Thoracic aorta (tissue), 2 donors: Measurements from ENCODE around the gene PRICKLE3. TPM values are rescaled to one million over a fixed set of nuclear protein-coding genes. Genes with fewer than 3 reads are reported as not detected.
"Not testable (repeated sequence)": the region's sequence is repeated elsewhere in the genome, so short reads cannot be mapped to it uniquely, and the experiment has no call there.

ENCODE experiments used
- ATAC-seq: fragments of 150-250 bp; one replicate; pipeline ENCODE4 v1.8.0; 2017; ENCODE audit warnings: low read depth; ENCODE audit not compliant: insufficient number of reproducible peaks, low FRiP score
- DNase-seq: peaks from one replicate; pipeline ENCODE4 v3.0.0-alpha.2; 2020; ENCODE audit warnings: low spot score
- H3K27ac ChIP-seq, 2 donors: fragments of 200-600 bp; sonication (generic); 1 replicate in 1 of 2; 2 replicates in 1 of 2; pipeline ENCODE4 v1.5.1; 2016; ENCODE audit warnings: mild to moderate bottlenecking in 2 of 2, moderate library complexity in 2 of 2
- H3K27me3 ChIP-seq: fragments of 200-600 bp; sonication (generic); replicated peaks from 2 replicates; pipeline ENCODE4 v1.6.0; 2016; ENCODE audit warnings: mild to moderate bottlenecking; ENCODE audit not compliant: insufficient read depth
- H3K36me3 ChIP-seq: fragments of 200-600 bp; sonication (generic); one replicate; pipeline ENCODE4 v1.5.1; 2016
- H3K4me1 ChIP-seq, 2 donors: fragments of 200-600 bp; sonication (generic); 1 replicate in 1 of 2; 2 replicates in 1 of 2; pipeline versions ENCODE4 v1.5.1 to v1.6.0; 2016; ENCODE audit warnings: low read depth in 2 of 2, mild to moderate bottlenecking in 1 of 2; ENCODE audit not compliant: control insufficient read depth in 1 of 2
- H3K4me3 ChIP-seq: fragments of 200-600 bp; sonication (generic); 2 replicates; pipeline ENCODE4 v1.5.1; 2016; ENCODE audit warnings: mild to moderate bottlenecking
- H3K9me3 ChIP-seq: fragments of 200-600 bp; sonication (generic); 2 replicates; pipeline ENCODE4 v1.5.1; 2016
- total RNA-seq, 2 donors: library from RNA; depleted of rRNA; stranded (reverse); fragments of >200 nt; gene quantifications; one replicate each; pipeline versions ENCODE4 v1.1.0 to v1.2.3, GENCODE V29; 2016
- TF ChIP-seq, protein P1 (sequence below): fragments of 200-600 bp; sonication (generic); IDR thresholded peaks from one replicate; pipeline ENCODE4 v1.5.1; 2019; ENCODE audit warnings: antibody characterized with exemption

PRICKLE3 gene
- total RNA-seq, 2 donors from 2014 or later: 21.4 to 46.7 TPM

DNA sequence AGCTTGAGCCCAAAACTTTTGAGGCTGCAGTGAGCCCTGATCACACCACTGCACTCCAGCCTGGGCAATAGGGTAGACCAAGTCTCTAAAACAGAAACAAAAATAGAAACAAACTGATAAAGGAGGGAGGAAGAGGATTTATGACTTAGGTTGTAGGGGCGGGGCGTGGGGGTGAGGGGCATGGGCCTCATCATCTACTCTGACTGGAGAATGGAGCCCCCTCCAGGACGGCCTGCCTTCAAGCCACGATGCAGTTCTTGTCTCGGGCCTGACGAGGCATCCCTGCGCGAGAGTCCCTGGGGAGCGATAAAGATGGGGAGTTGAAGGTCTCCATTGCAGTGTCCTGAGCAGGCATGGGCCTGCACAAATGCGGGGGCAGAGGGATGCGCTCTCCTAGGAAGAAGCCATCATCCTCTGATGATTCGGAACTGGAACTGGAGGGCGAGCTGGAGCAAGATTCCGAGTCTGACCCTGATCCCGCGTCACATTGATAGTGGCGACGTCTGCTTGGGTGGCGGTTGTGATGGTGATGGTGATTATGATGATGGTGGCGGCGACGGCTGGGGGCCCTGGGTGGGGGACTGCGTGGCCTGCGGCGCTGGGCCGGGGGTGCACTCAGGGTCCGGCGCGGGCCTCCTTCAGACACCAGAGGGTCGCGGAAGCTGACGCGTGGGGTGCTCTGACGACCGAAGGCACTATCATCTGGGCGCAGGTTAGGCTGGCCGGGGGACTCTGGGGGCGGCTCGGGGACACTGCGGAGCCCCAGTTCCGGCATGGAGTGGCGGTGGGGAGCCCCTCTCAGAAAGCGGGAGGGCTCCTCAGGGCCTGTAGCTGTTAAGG lies 10.5 kb downstream of the PRICKLE3 start:
- Histone ChIP-seq H3K4me1 (peaks cover 0 to 26% of the 10 kb centered on the region in 2 donors), H3K4me3 (no peak overlapping the region), H3K27ac (no peak overlapping the region), H3K27me3 (no peaks in the 10 kb centered on the region), H3K9me3 (no peaks in the 10 kb centered on the region), H3K36me3 (peaks cover 9% of the 10 kb centered on the region)
- no peak for ATAC-seq
- TF ChIP-seq, protein P1, sequence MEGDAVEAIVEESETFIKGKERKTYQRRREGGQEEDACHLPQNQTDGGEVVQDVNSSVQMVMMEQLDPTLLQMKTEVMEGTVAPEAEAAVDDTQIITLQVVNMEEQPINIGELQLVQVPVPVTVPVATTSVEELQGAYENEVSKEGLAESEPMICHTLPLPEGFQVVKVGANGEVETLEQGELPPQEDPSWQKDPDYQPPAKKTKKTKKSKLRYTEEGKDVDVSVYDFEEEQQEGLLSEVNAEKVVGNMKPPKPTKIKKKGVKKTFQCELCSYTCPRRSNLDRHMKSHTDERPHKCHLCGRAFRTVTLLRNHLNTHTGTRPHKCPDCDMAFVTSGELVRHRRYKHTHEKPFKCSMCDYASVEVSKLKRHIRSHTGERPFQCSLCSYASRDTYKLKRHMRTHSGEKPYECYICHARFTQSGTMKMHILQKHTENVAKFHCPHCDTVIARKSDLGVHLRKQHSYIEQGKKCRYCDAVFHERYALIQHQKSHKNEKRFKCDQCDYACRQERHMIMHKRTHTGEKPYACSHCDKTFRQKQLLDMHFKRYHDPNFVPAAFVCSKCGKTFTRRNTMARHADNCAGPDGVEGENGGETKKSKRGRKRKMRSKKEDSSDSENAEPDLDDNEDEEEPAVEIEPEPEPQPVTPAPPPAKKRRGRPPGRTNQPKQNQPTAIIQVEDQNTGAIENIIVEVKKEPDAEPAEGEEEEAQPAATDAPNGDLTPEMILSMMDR: no peak
- DNase-seq: no peak

DNA sequence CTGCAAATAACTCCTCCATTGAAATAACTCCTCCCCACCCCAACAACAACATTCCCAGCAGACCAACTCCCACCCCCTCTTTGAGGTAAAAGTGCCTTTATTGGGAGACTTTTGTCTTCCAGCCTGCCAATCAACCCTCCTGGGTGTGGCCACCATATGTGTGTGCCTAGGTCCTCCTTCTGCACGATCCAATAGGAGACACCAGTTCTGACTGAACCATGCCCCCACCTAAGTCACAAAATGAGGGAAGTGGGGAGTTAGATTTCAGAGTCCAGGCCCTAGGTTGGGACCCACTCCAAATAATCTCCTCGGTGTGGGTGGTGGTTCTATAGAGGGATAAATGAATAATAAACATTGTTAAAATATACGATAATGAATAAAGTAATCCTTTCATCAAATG lies 11.4 kb downstream of the PRICKLE3 start:
- Histone ChIP-seq H3K9me3 (no peaks in the 10 kb centered on the region), H3K27ac (no peak overlapping the region), H3K4me1 (peaks cover 0 to 26% of the 10 kb centered on the region in 2 donors), H3K27me3 (no peaks in the 10 kb centered on the region), H3K36me3 (peaks cover 9% of the 10 kb centered on the region), H3K4me3 (no peak overlapping the region)
- DNase-seq: no peak
- no peak for ATAC-seq
- TF ChIP-seq, protein P1: no peak

DNA sequence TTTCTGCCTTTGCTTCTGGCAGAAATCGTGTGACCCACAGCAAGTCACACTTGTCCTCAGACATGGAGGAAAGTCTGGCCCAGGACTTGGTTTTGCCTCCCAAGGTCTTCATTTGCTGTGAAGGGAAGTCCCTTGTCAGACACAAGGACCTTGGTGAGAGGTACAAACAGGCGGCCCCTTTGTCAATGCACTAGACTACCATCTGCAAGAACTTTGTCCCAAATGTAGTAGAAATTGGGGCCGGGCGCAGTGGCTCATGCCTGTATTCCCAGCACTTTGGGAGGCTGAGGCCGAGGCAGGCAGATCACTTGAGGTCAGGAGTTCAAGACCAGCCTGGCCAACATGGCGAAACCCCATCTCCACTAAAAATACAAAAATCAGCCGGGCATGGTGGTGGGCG lies 12.6 kb downstream of the PRICKLE3 start:
- H3K27ac ChIP-seq: peak overlapping the region in 1 of 2 donors; percentile 96
- H3K36me3 ChIP-seq, DNase-seq, H3K9me3 ChIP-seq, ATAC-seq, H3K27me3 ChIP-seq: not testable (repeated sequence)
- peak overlapping the region; percentile 87 for H3K4me3 ChIP-seq
- H3K4me1 ChIP-seq: peaks cover 0 to 26% of the 10 kb centered on the region in 2 donors

DNA sequence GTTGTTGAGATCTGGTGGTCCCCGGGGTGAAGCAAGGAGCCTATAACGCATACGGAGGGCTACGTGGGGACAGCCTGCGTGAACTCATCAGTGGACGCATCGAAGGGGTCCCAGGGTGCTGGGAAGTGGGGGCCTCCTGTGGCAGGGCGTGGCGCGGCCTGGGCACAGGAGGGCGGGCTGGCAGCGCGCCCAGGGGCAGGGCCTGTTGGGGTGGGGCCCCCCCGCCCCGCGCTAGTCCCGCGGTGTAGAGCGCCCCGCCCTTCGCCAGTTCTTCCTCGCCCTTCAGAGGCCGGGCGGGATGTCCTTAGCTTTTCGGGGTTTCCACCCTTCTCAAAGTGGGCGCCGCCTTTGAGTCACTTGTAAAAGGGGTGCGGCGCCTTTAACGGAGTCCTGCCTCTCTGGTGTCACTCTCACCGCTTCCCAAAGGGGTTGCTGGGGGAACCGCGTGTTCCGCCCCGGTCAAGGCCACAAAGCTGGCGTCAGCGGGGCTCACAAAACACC lies 13.8 kb downstream of the PRICKLE3 start:
- DNase-seq (no peak), ATAC-seq (peak; percentile 51)
- TF ChIP-seq, protein P1: no peak
- Histone ChIP-seq H3K27ac (peak overlapping the region; percentile 92 to 96), H3K27me3 (no peaks in the 10 kb centered on the region), H3K9me3 (no peaks in the 10 kb centered on the region), H3K4me3 (peak overlapping the region; percentile 87), H3K36me3 (peaks cover 9% of the 10 kb centered on the region), H3K4me1 (peaks cover 5 to 36% of the 10 kb centered on the region in 2 donors)

DNA sequence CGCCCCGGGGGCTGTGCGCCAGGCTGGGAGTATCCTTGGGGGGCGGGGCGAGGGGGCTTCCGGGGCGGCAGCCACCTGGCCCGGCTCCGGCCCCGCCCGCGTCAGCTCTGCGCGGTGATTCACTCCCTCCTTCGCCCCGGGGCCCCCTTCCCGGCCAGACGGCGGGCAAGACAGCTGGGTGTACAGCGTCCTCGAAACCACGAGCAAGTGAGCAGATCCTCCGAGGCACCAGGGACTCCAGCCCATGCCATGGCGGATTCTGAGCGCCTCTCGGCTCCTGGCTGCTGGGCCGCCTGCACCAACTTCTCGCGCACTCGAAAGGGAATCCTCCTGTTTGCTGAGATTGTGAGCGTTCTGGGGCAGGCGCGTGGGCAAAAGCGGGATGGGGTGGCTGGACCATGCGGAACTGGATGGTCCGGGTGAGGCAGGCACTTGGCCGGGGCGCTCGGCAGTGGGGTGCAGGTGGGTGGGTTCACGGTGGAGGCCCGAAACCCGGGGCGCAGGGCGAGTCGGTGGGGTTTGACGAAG lies 14.4 kb downstream of the PRICKLE3 start, which contains the start of gene PLP2:
PLP2 (plus strand) TSS at position 147 of the 528 bp plus-strand sequence; CDS start at position 250, 103 bp downstream.
- DNase-seq: no peak
- H3K4me1 ChIP-seq: peaks cover 5 to 36% of the 10 kb centered on the region in 2 donors
- peak within 1 kb of the TSS; percentile 87 for H3K4me3 ChIP-seq
- TF ChIP-seq, protein P1: no peak
- peak; percentile 62 for ATAC-seq
- peaks cover 9% of the 10 kb centered on the region for H3K36me3 ChIP-seq
- no peaks in the 10 kb centered on the region for H3K27me3 ChIP-seq
- H3K27ac ChIP-seq: peak within 1 kb of the TSS; percentile 92 to 96
- H3K9me3 ChIP-seq: no peaks in the 10 kb centered on the region
